H1 (cell line): Measurements from ENCODE around the gene VPS37C. TPM values are rescaled to one million over a fixed set of nuclear protein-coding genes. Genes with fewer than 3 reads are reported as not detected.
"Not testable (repeated sequence)": the region's sequence is repeated elsewhere in the genome, so short reads cannot be mapped to it uniquely, and the experiment has no call there.

Experiments
- CTCF ChIA-PET: fragments of 300-600 bp; sonication (Branson Sonifier 250); formaldehyde crosslinking; loops from one replicate; lab custom pipeline; 2021; ENCODE audit not compliant: partially characterized antibody; lab: Charles Lee
- POLR2A ChIA-PET: fragments of 300-600 bp; sonication (Branson Sonifier 250); formaldehyde crosslinking; loops from one replicate; lab custom pipeline; 2021; ENCODE audit warnings: inconsistent platforms; ENCODE audit not compliant: partially characterized antibody; lab: Charles Lee
- DNase-seq, 2 experiments: peaks; one replicate each; pipeline versions ENCODE4 v3.0.0 to v3.0.0-alpha.2; 2010 to 2022; ENCODE audit warnings: low spot score in 2 of 2, low read depth in 1 of 2, mixed read lengths in 1 of 2
- FAIRE-seq: peaks from 2 replicates; lab custom pipeline; 2011; peaks lifted over from hg19 to GRCh38; lab: Jason Lieb, UNC
- H2AFZ ChIP-seq: 2 replicates; pipeline ENCODE4 v1.8.1; 2012; ENCODE audit warnings: low read length, inconsistent platforms
- H2AK5ac ChIP-seq: 2 replicates; pipeline ENCODE4 v1.6.1; 2013; ENCODE audit warnings: low read depth, low read length
- H2BK120ac ChIP-seq: replicated peaks from 2 replicates; pipeline ENCODE3; 2013; ENCODE audit warnings: low read depth, low read length, inconsistent platforms
- H2BK12ac ChIP-seq: 2 replicates; pipeline ENCODE4 v1.6.1; 2013; ENCODE audit warnings: low read depth, low read length
- H2BK15ac ChIP-seq: 2 replicates; pipeline ENCODE4 v1.6.1; 2013; ENCODE audit warnings: low read length
- H2BK20ac ChIP-seq: 2 replicates; pipeline ENCODE4 v1.6.1; 2013; ENCODE audit warnings: low read length
- H2BK5ac ChIP-seq: 2 replicates; pipeline ENCODE4 v1.6.1; 2013; ENCODE audit warnings: low read depth, low read length
- H3K14ac ChIP-seq: 2 replicates; pipeline ENCODE4 v1.6.1; 2013; ENCODE audit warnings: inconsistent platforms; ENCODE audit not compliant: insufficient read length
- H3K18ac ChIP-seq: 2 replicates; pipeline ENCODE4 v1.6.1; 2013; ENCODE audit warnings: low read length; ENCODE audit errors: extremely low read depth
- H3K23ac ChIP-seq: 2 replicates; pipeline ENCODE4 v1.6.1; 2013; ENCODE audit warnings: inconsistent platforms; ENCODE audit not compliant: insufficient read length
- H3K23me2 ChIP-seq: 2 replicates; pipeline ENCODE4 v1.6.1; 2013; ENCODE audit warnings: low read depth, low read length
- H3K27ac ChIP-seq: 2 replicates; pipeline ENCODE4 v1.6.1; 2011; ENCODE audit warnings: low read depth, low read length, inconsistent platforms
- H3K27me3 ChIP-seq, 4 experiments: replicated peaks in 1 of 4; 1 replicate in 1 of 4; 2 replicates in 3 of 4; pipeline versions ENCODE4 v1.6.1 to v1.8.1; 2011 to 2013; ENCODE audit warnings: low read length in 3 of 4, mild to moderate bottlenecking in 3 of 4, inconsistent platforms in 2 of 4, mixed read lengths in 2 of 4, moderate library complexity in 1 of 4; ENCODE audit not compliant: control insufficient read depth in 3 of 4, insufficient read depth in 3 of 4; ENCODE audit errors: extremely low read depth in 1 of 4
- H3K36me3 ChIP-seq, 4 experiments: 2 replicates each; pipeline versions ENCODE4 v1.6.1 to v1.8.1; 2011 to 2013; ENCODE audit warnings: mild to moderate bottlenecking in 4 of 4, low read length in 3 of 4, moderate library complexity in 2 of 4, control low read depth in 1 of 4, inconsistent platforms in 1 of 4; ENCODE audit not compliant: insufficient read depth in 4 of 4, control insufficient read depth in 2 of 4
- H3K4ac ChIP-seq: replicated peaks from 2 replicates; pipeline ENCODE3; 2013; ENCODE audit warnings: low read length, low read depth, mixed read lengths, inconsistent platforms; ENCODE audit not compliant: insufficient read length
- H3K4me1 ChIP-seq, 4 experiments: replicated peaks in 1 of 4; 1 replicate in 1 of 4; 2 replicates in 3 of 4; pipeline versions ENCODE4 v1.6.1 to v1.8.1; 2011 to 2013; ENCODE audit warnings: low read length in 3 of 4, inconsistent platforms in 2 of 4, mixed read lengths in 1 of 4; ENCODE audit not compliant: insufficient read depth in 4 of 4, control insufficient read depth in 3 of 4
- H3K4me2 ChIP-seq, 2 experiments: 2 replicates each; pipeline versions ENCODE4 v1.6.1 to v1.8.1; 2011 to 2013; ENCODE audit warnings: low read depth in 2 of 2, low read length in 2 of 2, control low read depth in 1 of 2, inconsistent platforms in 1 of 2, mild to moderate bottlenecking in 1 of 2; ENCODE audit not compliant: insufficient read depth in 1 of 2
- H3K4me3 ChIP-seq, 4 experiments: fragments of 200-600, 300-600 bp in 1 of 4; sonication (generic), shearing (Covaris generic), sonication (Bioruptor Twin) in 1 of 4; 2 replicates each; pipeline versions ENCODE4 v1.5.1 to v1.8.1; 2011 to 2016; ENCODE audit warnings: low read length in 4 of 4, low read depth in 3 of 4, control low read depth in 2 of 4, inconsistent platforms in 2 of 4, mild to moderate bottlenecking in 2 of 4, mixed read lengths in 1 of 4, moderate library complexity in 1 of 4; ENCODE audit not compliant: insufficient read depth in 2 of 4; ENCODE audit errors: extremely low read depth in 1 of 4
- H3K56ac ChIP-seq: replicated peaks from 2 replicates; pipeline ENCODE3; 2013; ENCODE audit warnings: low read depth, mild to moderate bottlenecking, mixed read lengths, low read length, inconsistent platforms; ENCODE audit not compliant: insufficient read length
- H3K79me1 ChIP-seq: 2 replicates; pipeline ENCODE4 v1.6.1; 2013; ENCODE audit warnings: low read depth, low read length, control low read depth
- H3K79me2 ChIP-seq, 2 experiments: 2 replicates each; pipeline versions ENCODE4 v1.6.1 to v1.8.1; 2012 to 2013; ENCODE audit warnings: low read length in 2 of 2, mild to moderate bottlenecking in 2 of 2, inconsistent platforms in 1 of 2; ENCODE audit not compliant: insufficient read depth in 2 of 2, control insufficient read depth in 1 of 2
- H3K9ac ChIP-seq, 4 experiments: replicated peaks in 1 of 4; 1 replicate in 1 of 4; 2 replicates in 3 of 4; pipeline versions ENCODE4 v1.6.1 to v1.8.1; 2011 to 2013; ENCODE audit warnings: low read depth in 3 of 4, low read length in 3 of 4, control low read depth in 2 of 4, mild to moderate bottlenecking in 2 of 4, moderate library complexity in 2 of 4, inconsistent platforms in 1 of 4; ENCODE audit errors: extremely low read depth in 1 of 4
- H3K9me3 ChIP-seq, 2 experiments: 2 replicates each; pipeline versions ENCODE4 v1.6.1 to v1.8.1; 2012 to 2013; ENCODE audit warnings: mild to moderate bottlenecking in 2 of 2, moderate library complexity in 2 of 2, control low read depth in 1 of 2, inconsistent platforms in 1 of 2, low read depth in 1 of 2, low read length in 1 of 2, mixed read lengths in 1 of 2; ENCODE audit not compliant: insufficient read depth in 2 of 2
- H4K20me1 ChIP-seq, 2 experiments: replicated peaks in 1 of 2; 2 replicates each; pipeline versions ENCODE3 to v1.8.1; 2011 to 2013; ENCODE audit warnings: inconsistent platforms in 2 of 2, low read length in 2 of 2, mild to moderate bottlenecking in 1 of 2; ENCODE audit not compliant: insufficient read depth in 2 of 2, control insufficient read depth in 1 of 2
- H4K5ac ChIP-seq: 2 replicates; pipeline ENCODE4 v1.6.1; 2013; ENCODE audit warnings: low read length, low read depth, mixed read lengths, inconsistent platforms; ENCODE audit not compliant: insufficient read length
- H4K8ac ChIP-seq: 2 replicates; pipeline ENCODE4 v1.8.0; 2013; ENCODE audit warnings: mild to moderate bottlenecking, moderate library complexity, low read length, inconsistent platforms; ENCODE audit not compliant: insufficient read depth; ENCODE audit errors: extremely low read depth
- H4K91ac ChIP-seq: replicated peaks from 2 replicates; pipeline ENCODE3; 2013; ENCODE audit warnings: low read length, mixed read lengths, inconsistent platforms; ENCODE audit not compliant: insufficient read length
- WGBS, 2 experiments: shearing (Covaris generic) in 1 of 2; methylation state at CpG; one replicate each; pipeline versions ENCODE4 v1.1.6 to v1.1.7; 2013 to 2015; ENCODE audit warnings: low lambda C conversion rate in 2 of 2, mixed read lengths in 2 of 2, inconsistent platforms in 1 of 2, low coverage in 1 of 2, missing lambda C conversion rate in 1 of 2; ENCODE audit not compliant: insufficient replicate concordance in 2 of 2, insufficient coverage in 1 of 2, insufficient read length in 1 of 2; ENCODE audit errors: extremely low coverage in 1 of 2, missing lambda C conversion rate in 1 of 2; 5-methylcytosine and 5-hydroxymethylcytosine counted together
- polyA plus RNA-seq, 7 experiments: library from polyadenylated mRNA; depleted of rRNA in 3 of 7; stranded (reverse) in 5 of 7; unstranded in 2 of 7; fragments of >200 nt in 5 of 7; fragments of 200-250 nt in 2 of 7; gene quantifications; 1 replicate in 5 of 7; 2 replicates in 1 of 7; 4 replicates in 1 of 7; pipeline versions ENCODE4 v1.2.1 to v1.2.3, GENCODE V29; 2011 to 2013; ENCODE audit warnings: missing spikeins in 2 of 7, mixed read lengths in 2 of 7
- total RNA-seq: library from RNA; stranded (reverse); fragmentation: NEBNext Ultra II Directional; extraction: Animal tissue kit (Norgen Biotek cat#: 25700); gene quantifications from 2 replicates; pipeline ENCODE4 v1.2.1, GENCODE V29; 2021

VPS37C gene
- total and polyA plus RNA-seq, 2 of the 8 experiments (the other 6 are each of a cell fraction or from before 2014, with no cell fraction given), result 12.9 to 21.0 TPM

- H3K79me2 ChIP-seq, H3K23me2 ChIP-seq, H3K4me3 ChIP-seq, H2AK5ac ChIP-seq, H3K27me3 ChIP-seq, H2BK20ac ChIP-seq, H4K91ac ChIP-seq, H3K9ac ChIP-seq, H4K8ac ChIP-seq, H3K18ac ChIP-seq, H3K9me3 ChIP-seq, H3K56ac ChIP-seq, CTCF ChIA-PET, H3K4ac ChIP-seq, H3K36me3 ChIP-seq, H3K23ac ChIP-seq, H2BK5ac ChIP-seq, H2BK12ac ChIP-seq, H4K20me1 ChIP-seq, POLR2A ChIA-PET, H3K4me2 ChIP-seq, H4K5ac ChIP-seq, H2BK120ac ChIP-seq, H3K14ac ChIP-seq, H3K79me1 ChIP-seq, FAIRE-seq, DNase-seq, H2AFZ ChIP-seq, H3K27ac ChIP-seq, H2BK15ac ChIP-seq, H3K4me1 ChIP-seq: not testable (repeated sequence)
- 61% methylated on average over 2 of the region's 7 CpGs; no CpG with 5 or more reads in 1 of the 2 experiments for WGBS, 2 experiments
These were observed 4.6 kb upstream of the VPS37C start for GRCh38 chr11:61165785-61166184.
